Fibroblast of lung (primary cell): ENCODE results near the gene ABCC6. TPM values are rescaled to one million over a fixed set of nuclear protein-coding genes. Genes with fewer than 3 reads are reported as not detected.
"Not testable (repeated sequence)": the region's sequence is repeated elsewhere in the genome, so short reads cannot be mapped to it uniquely, and the experiment has no call there.

Source experiments
- DNase-seq, 2 donors: peaks; one replicate each; pipeline versions ENCODE4 v3.0.0 to v3.0.0-alpha.2; 2010; ENCODE audit warnings: low read depth in 2 of 2
- H2AFZ ChIP-seq: 2 replicates; pipeline ENCODE4 v1.5.1; 2012; ENCODE audit warnings: low read length, control low read depth, inconsistent platforms
- H3K27ac ChIP-seq: 2 replicates; pipeline ENCODE4 v1.5.1; 2011; ENCODE audit warnings: low read length, control low read depth; ENCODE audit not compliant: insufficient read depth
- H3K27me3 ChIP-seq: 2 replicates; pipeline ENCODE4 v1.5.1; 2011; ENCODE audit warnings: mild to moderate bottlenecking, low read length; ENCODE audit not compliant: control insufficient read depth, insufficient read depth
- H3K36me3 ChIP-seq: 2 replicates; pipeline ENCODE4 v1.5.1; 2011; ENCODE audit warnings: low read length; ENCODE audit not compliant: control insufficient read depth, insufficient read depth
- H3K4me1 ChIP-seq: 2 replicates; pipeline ENCODE4 v1.5.1; 2011; ENCODE audit warnings: low read length; ENCODE audit not compliant: control insufficient read depth, insufficient read depth; ENCODE audit errors: extremely low read depth
- H3K4me2 ChIP-seq: 2 replicates; pipeline ENCODE4 v1.5.1; 2011; ENCODE audit warnings: low read length, control low read depth; ENCODE audit not compliant: insufficient read depth; ENCODE audit errors: extremely low read depth
- H3K4me3 ChIP-seq, 4 experiments: fragments of 200-600 bp in 1 of 4; sonication (generic) in 1 of 4; replicated peaks in 1 of 4; 2 replicates each; pipeline ENCODE4 v1.5.1; 2011 to 2016; ENCODE audit warnings: low read length in 4 of 4, low read depth in 3 of 4, mild to moderate bottlenecking in 3 of 4, control low read depth in 2 of 4, inconsistent platforms in 1 of 4, mixed read lengths in 1 of 4; ENCODE audit not compliant: insufficient read depth in 1 of 4; ENCODE audit errors: control extremely low read depth in 1 of 4
- H3K79me2 ChIP-seq: 2 replicates; pipeline ENCODE4 v1.5.1; 2012; ENCODE audit warnings: mild to moderate bottlenecking, low read length, inconsistent platforms; ENCODE audit not compliant: control insufficient read depth, insufficient read depth
- H3K9ac ChIP-seq: 2 replicates; pipeline ENCODE4 v1.5.1; 2011; ENCODE audit warnings: mild to moderate bottlenecking, low read length, control low read depth; ENCODE audit not compliant: insufficient read depth
- H3K9me3 ChIP-seq: 2 replicates; pipeline ENCODE4 v1.5.1; 2012; ENCODE audit warnings: low read depth, low read length; ENCODE audit not compliant: control insufficient read depth, insufficient read depth
- H4K20me1 ChIP-seq: 2 replicates; pipeline ENCODE4 v1.5.1; 2011; ENCODE audit warnings: low read length; ENCODE audit not compliant: control insufficient read depth, insufficient read depth; ENCODE audit errors: extremely low read depth
- polyA plus RNA-seq, 2 donors: library from polyadenylated mRNA; depleted of rRNA in 1 of 2; stranded (reverse) in 1 of 2; unstranded in 1 of 2; fragments of >200 nt; gene quantifications; 2 replicates each; pipeline ENCODE4 v1.2.1, GENCODE V29; 2011 to 2012; ENCODE audit warnings: missing spikeins in 1 of 2
- total RNA-seq: library from RNA; depleted of rRNA; stranded (reverse); fragments of >200 nt; gene quantifications from 2 replicates; pipeline ENCODE4 v1.2.1, GENCODE V29; 2014

ABCC6 gene
- total and polyA plus RNA-seq, 2 donors (not counting 1 experiment from before 2014, with no cell fraction given): 0.87 to 6.3 TPM

- not testable (repeated sequence) for H3K27ac ChIP-seq, H3K9ac ChIP-seq, DNase-seq, H3K4me3 ChIP-seq, H3K4me1 ChIP-seq, H3K4me2 ChIP-seq, H3K79me2 ChIP-seq, H2AFZ ChIP-seq, H3K27me3 ChIP-seq, H3K9me3 ChIP-seq, H4K20me1 ChIP-seq, H3K36me3 ChIP-seq
Measured at GRCh38 chr16:16232692-16233061, 9.4 kb upstream of the ABCC6 start.

- H3K4me3 ChIP-seq, H3K27ac ChIP-seq, DNase-seq, H2AFZ ChIP-seq, H3K4me2 ChIP-seq, H4K20me1 ChIP-seq, H3K79me2 ChIP-seq, H3K4me1 ChIP-seq, H3K9ac ChIP-seq, H3K9me3 ChIP-seq, H3K27me3 ChIP-seq, H3K36me3 ChIP-seq: not testable (repeated sequence)
Measured at GRCh38 chr16:16223662-16224241, 458 bp upstream of the ABCC6 start.

GRCh38 chr16:16221382-16221781, 1.9 kb downstream of the ABCC6 start:
- H3K36me3 ChIP-seq, H4K20me1 ChIP-seq, H3K9me3 ChIP-seq, H3K79me2 ChIP-seq, H3K27me3 ChIP-seq, DNase-seq, H3K27ac ChIP-seq, H3K4me1 ChIP-seq, H2AFZ ChIP-seq, H3K4me2 ChIP-seq, H3K4me3 ChIP-seq, H3K9ac ChIP-seq: not testable (repeated sequence)

GRCh38 chr16:16220449-16220848, 2.8 kb downstream of the ABCC6 start:
- not testable (repeated sequence) for H4K20me1 ChIP-seq, H2AFZ ChIP-seq, H3K4me1 ChIP-seq, H3K27ac ChIP-seq, H3K4me3 ChIP-seq, H3K4me2 ChIP-seq, H3K9ac ChIP-seq, H3K9me3 ChIP-seq, DNase-seq, H3K36me3 ChIP-seq, H3K27me3 ChIP-seq, H3K79me2 ChIP-seq

GRCh38 chr16:16218787-16219186, 4.5 kb downstream of the ABCC6 start:
- H3K79me2 ChIP-seq, H3K27ac ChIP-seq, DNase-seq, H2AFZ ChIP-seq, H3K4me1 ChIP-seq, H3K36me3 ChIP-seq, H3K4me3 ChIP-seq, H3K9ac ChIP-seq, H4K20me1 ChIP-seq, H3K4me2 ChIP-seq, H3K27me3 ChIP-seq, H3K9me3 ChIP-seq: not testable (repeated sequence)

GRCh38 chr16:16218349-16218748, 4.9 kb downstream of the ABCC6 start:
- H3K27me3 ChIP-seq, H3K27ac ChIP-seq, H4K20me1 ChIP-seq, H2AFZ ChIP-seq, H3K4me2 ChIP-seq, H3K79me2 ChIP-seq, DNase-seq, H3K4me1 ChIP-seq, H3K9ac ChIP-seq, H3K9me3 ChIP-seq, H3K36me3 ChIP-seq, H3K4me3 ChIP-seq: not testable (repeated sequence)

- H3K4me3 ChIP-seq, H4K20me1 ChIP-seq, H3K4me2 ChIP-seq, H3K4me1 ChIP-seq, H3K9me3 ChIP-seq, H3K27ac ChIP-seq, H2AFZ ChIP-seq, H3K79me2 ChIP-seq, H3K27me3 ChIP-seq, H3K36me3 ChIP-seq, H3K9ac ChIP-seq: not testable (repeated sequence)
- DNase-seq: peak; percentile 4 to 84
Measured at GRCh38 chr16:16213863-16214293, 9.4 kb downstream of the ABCC6 start.
